ENCODE results near the gene ZAP70.

ZAP70 gene

GRCh38 chr2:97739893-97740245 is 26.5 kb downstream of the ZAP70 start:
- Histone ChIP-seq H3F3A (ENCODE audit: control insufficient read depth, insufficient read depth) (no peaks in the 10 kb centered on the region), H3K9me3 (ENCODE audit: control insufficient read depth, insufficient read depth, low read length) (no peaks in the 10 kb centered on the region), H3K27ac (ENCODE audit: low read depth, low read length) (no peak overlapping the region), H3K4me1 (ENCODE audit: control insufficient read depth, low read length) (no peaks in the 10 kb centered on the region), H3K36me3 (ENCODE audit: control insufficient read depth, low read length) (no peaks in the 10 kb centered on the region), H3K79me2 (ENCODE audit: control insufficient read depth, low read length) (no peaks in the 10 kb centered on the region), H3K4me3 (ENCODE audit: low read length) (no peak overlapping the region), H3K4me2 (ENCODE audit: low read length) (no peak overlapping the region), H4K20me1 (ENCODE audit: control insufficient read depth, insufficient read depth, low read depth, low read length) (no peaks in the 10 kb centered on the region), H3K9me2 (replicated peaks; ENCODE audit: control insufficient read depth, low read length) (no peaks in the 10 kb centered on the region), H3K27me3 (ENCODE audit: control insufficient read depth, low read length) (no peaks in the 10 kb centered on the region)
- TF ChIP-seq CTCF (IDR thresholded peaks at IDR 0.05; ENCODE audit: low read depth, low read length, poor library complexity, severe bottlenecking) (no peak), EZH2phosphoT487 (IDR thresholded peaks at IDR 0.05; ENCODE audit: borderline replicate concordance, low read length) (no peak)

GRCh38 chr2:97740590-97741182 is 27.3 kb downstream of the ZAP70 start:
- H3K27ac ChIP-seq (ENCODE audit: low read depth, low read length): no peak overlapping the region
- no peak overlapping the region for H3K4me3 ChIP-seq (ENCODE audit: low read length)

GRCh38 chr2:97741251-97741650 is 27.9 kb downstream of the ZAP70 start:
- no peak overlapping the region for H3K27ac ChIP-seq (ENCODE audit: low read depth, low read length)

More at GRCh38 chr2:97740590-97741182, 27.3 kb downstream of the ZAP70 start:
- Histone ChIP-seq H4K20me1 (ENCODE audit: control insufficient read depth, insufficient read depth, low read depth, low read length) (no peaks in the 10 kb centered on the region), H3K79me2 (ENCODE audit: control insufficient read depth, low read length) (no peaks in the 10 kb centered on the region), H3K4me2 (ENCODE audit: low read length) (no peak overlapping the region), H3K9me3 (ENCODE audit: control insufficient read depth, insufficient read depth, low read length) (no peaks in the 10 kb centered on the region), H3K9me2 (replicated peaks; ENCODE audit: control insufficient read depth, low read length) (no peaks in the 10 kb centered on the region), H3K4me1 (ENCODE audit: control insufficient read depth, low read length) (peaks cover 6% of the 10 kb centered on the region), H3F3A (ENCODE audit: control insufficient read depth, insufficient read depth) (no peaks in the 10 kb centered on the region), H3K27me3 (ENCODE audit: control insufficient read depth, low read length) (no peaks in the 10 kb centered on the region), H3K36me3 (ENCODE audit: control insufficient read depth, low read length) (no peaks in the 10 kb centered on the region)
- no peak for TF ChIP-seq EZH2phosphoT487 (IDR thresholded peaks at IDR 0.05; ENCODE audit: borderline replicate concordance, low read length)
- peak; percentile 74 for TF ChIP-seq CTCF (IDR thresholded peaks at IDR 0.05; ENCODE audit: low read depth, low read length, poor library complexity, severe bottlenecking)

GRCh38 chr2:97741686-97742085 is 28.3 kb downstream of the ZAP70 start:
- H3F3A ChIP-seq (ENCODE audit: control insufficient read depth, insufficient read depth): no peaks in the 10 kb centered on the region
- H3K27ac ChIP-seq (ENCODE audit: low read depth, low read length): no peak overlapping the region
- no peaks in the 10 kb centered on the region for H3K36me3 ChIP-seq (ENCODE audit: control insufficient read depth, low read length)
- no peaks in the 10 kb centered on the region for H3K27me3 ChIP-seq (ENCODE audit: control insufficient read depth, low read length)
- peaks cover 9% of the 10 kb centered on the region for H3K4me1 ChIP-seq (ENCODE audit: control insufficient read depth, low read length)
- H4K20me1 ChIP-seq (ENCODE audit: control insufficient read depth, insufficient read depth, low read depth, low read length): no peaks in the 10 kb centered on the region
- no peak overlapping the region for H3K4me2 ChIP-seq (ENCODE audit: low read length)
- H3K79me2 ChIP-seq (ENCODE audit: control insufficient read depth, low read length): no peaks in the 10 kb centered on the region
- no peak overlapping the region for H3K4me3 ChIP-seq (ENCODE audit: low read length)
- no peak for TF ChIP-seq EZH2phosphoT487 (IDR thresholded peaks at IDR 0.05; ENCODE audit: borderline replicate concordance, low read length)
- no peak for TF ChIP-seq CTCF (IDR thresholded peaks at IDR 0.05; ENCODE audit: low read depth, low read length, poor library complexity, severe bottlenecking)
- H3K9me2 ChIP-seq (replicated peaks; ENCODE audit: control insufficient read depth, low read length): no peaks in the 10 kb centered on the region
- no peaks in the 10 kb centered on the region for H3K9me3 ChIP-seq (ENCODE audit: control insufficient read depth, insufficient read depth, low read length)

More at GRCh38 chr2:97741251-97741650, 27.9 kb downstream of the ZAP70 start:
- H3F3A ChIP-seq (ENCODE audit: control insufficient read depth, insufficient read depth): no peaks in the 10 kb centered on the region
- peaks cover 9% of the 10 kb centered on the region for H3K4me1 ChIP-seq (ENCODE audit: control insufficient read depth, low read length)
- H3K79me2 ChIP-seq (ENCODE audit: control insufficient read depth, low read length): no peaks in the 10 kb centered on the region
- H3K9me3 ChIP-seq (ENCODE audit: control insufficient read depth, insufficient read depth, low read length): no peaks in the 10 kb centered on the region
- H3K36me3 ChIP-seq (ENCODE audit: control insufficient read depth, low read length): no peaks in the 10 kb centered on the region
- H3K4me3 ChIP-seq (ENCODE audit: low read length): no peak overlapping the region
- no peak for TF ChIP-seq EZH2phosphoT487 (IDR thresholded peaks at IDR 0.05; ENCODE audit: borderline replicate concordance, low read length)
- no peaks in the 10 kb centered on the region for H3K9me2 ChIP-seq (replicated peaks; ENCODE audit: control insufficient read depth, low read length)
- no peak overlapping the region for H3K4me2 ChIP-seq (ENCODE audit: low read length)
- H3K27me3 ChIP-seq (ENCODE audit: control insufficient read depth, low read length): no peaks in the 10 kb centered on the region
- H4K20me1 ChIP-seq (ENCODE audit: control insufficient read depth, insufficient read depth, low read depth, low read length): no peaks in the 10 kb centered on the region

Data from DOHH2 (cell line).